HepG2 (cell line): Measurements from ENCODE around the gene GATB.

ENCODE experiments used
- HNRNPLL ChIP-seq: fragments of 200-400 bp; formaldehyde crosslinking; IDR thresholded peaks from 2 replicates; pipeline ENCODE4 v1.6.1; 2017; ENCODE audit warnings: mild to moderate bottlenecking, low read depth, low read length; ENCODE audit not compliant: poor library complexity, severe bottlenecking
- SUZ12 ChIP-seq: fragments of 150-350 bp; IDR thresholded peaks from 2 replicates; pipeline ENCODE4 v1.6.1; 2014; ENCODE audit warnings: low read depth, low read length

DNA sequence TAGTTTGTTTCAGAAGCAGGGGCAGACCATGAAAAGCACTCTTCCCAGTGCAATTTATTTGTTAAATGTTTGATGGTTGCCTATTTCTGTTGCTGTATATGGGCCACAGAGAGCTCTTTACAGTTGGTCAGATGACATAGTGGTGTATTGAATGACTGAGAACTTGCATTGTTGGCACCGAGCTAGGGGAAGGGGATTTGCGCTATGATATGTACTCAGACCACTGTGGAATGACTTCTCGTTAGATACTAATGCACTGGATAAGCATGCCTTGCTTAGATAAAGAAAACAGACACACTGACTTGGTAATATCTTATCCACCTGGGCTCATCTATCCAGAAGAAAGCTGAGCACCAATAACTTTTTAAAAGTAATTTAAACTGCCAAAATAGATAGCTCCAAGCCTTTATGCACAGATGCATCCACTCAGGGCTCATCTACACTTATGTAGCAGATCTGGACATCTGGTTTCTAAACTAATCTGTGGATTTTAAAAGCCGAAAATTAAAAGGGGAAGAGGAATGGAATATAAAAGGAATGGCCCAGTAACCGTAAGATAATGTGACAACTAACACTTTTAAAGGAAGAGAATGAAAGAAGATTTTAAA is 132.7 kb downstream of the GATB start:
- TF ChIP-seq SUZ12 (no peak), HNRNPLL (no peak)
